ENCODE measurements around the gene GPD1.

DNA sequence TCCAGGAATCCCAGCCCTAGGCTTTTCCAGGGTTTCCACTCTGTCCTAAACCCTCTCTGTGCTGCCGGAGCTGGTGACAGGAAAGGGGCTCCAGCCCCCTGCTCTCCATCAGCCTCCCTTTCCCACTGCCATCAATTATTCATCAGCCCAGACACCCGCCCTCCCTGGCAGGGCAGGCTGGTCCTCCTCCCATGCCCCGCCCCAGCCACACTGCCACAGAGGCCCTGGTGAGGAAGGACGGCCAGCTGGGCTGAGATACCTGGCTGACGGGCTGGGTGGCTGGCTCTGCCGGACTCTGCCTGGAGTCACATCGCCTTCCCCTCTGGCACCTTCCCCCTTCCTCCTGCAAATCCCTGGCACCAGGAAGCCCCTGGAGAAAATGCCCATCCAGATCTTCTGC, 30.6 kb upstream of the GPD1 start:
- TF ChIP-seq, protein P1, sequence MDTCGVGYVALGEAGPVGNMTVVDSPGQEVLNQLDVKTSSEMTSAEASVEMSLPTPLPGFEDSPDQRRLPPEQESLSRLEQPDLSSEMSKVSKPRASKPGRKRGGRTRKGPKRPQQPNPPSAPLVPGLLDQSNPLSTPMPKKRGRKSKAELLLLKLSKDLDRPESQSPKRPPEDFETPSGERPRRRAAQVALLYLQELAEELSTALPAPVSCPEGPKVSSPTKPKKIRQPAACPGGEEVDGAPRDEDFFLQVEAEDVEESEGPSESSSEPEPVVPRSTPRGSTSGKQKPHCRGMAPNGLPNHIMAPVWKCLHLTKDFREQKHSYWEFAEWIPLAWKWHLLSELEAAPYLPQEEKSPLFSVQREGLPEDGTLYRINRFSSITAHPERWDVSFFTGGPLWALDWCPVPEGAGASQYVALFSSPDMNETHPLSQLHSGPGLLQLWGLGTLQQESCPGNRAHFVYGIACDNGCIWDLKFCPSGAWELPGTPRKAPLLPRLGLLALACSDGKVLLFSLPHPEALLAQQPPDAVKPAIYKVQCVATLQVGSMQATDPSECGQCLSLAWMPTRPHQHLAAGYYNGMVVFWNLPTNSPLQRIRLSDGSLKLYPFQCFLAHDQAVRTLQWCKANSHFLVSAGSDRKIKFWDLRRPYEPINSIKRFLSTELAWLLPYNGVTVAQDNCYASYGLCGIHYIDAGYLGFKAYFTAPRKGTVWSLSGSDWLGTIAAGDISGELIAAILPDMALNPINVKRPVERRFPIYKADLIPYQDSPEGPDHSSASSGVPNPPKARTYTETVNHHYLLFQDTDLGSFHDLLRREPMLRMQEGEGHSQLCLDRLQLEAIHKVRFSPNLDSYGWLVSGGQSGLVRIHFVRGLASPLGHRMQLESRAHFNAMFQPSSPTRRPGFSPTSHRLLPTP (IDR thresholded peaks at IDR 0.05; ENCODE audit: borderline replicate concordance, extremely low read depth, insufficient read length), result no peak
- TF ChIP-seq, protein P2, sequence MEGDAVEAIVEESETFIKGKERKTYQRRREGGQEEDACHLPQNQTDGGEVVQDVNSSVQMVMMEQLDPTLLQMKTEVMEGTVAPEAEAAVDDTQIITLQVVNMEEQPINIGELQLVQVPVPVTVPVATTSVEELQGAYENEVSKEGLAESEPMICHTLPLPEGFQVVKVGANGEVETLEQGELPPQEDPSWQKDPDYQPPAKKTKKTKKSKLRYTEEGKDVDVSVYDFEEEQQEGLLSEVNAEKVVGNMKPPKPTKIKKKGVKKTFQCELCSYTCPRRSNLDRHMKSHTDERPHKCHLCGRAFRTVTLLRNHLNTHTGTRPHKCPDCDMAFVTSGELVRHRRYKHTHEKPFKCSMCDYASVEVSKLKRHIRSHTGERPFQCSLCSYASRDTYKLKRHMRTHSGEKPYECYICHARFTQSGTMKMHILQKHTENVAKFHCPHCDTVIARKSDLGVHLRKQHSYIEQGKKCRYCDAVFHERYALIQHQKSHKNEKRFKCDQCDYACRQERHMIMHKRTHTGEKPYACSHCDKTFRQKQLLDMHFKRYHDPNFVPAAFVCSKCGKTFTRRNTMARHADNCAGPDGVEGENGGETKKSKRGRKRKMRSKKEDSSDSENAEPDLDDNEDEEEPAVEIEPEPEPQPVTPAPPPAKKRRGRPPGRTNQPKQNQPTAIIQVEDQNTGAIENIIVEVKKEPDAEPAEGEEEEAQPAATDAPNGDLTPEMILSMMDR (IDR thresholded peaks at IDR 0.05 in 2 of 3, conservative IDR thresholded peaks at IDR 0.05 in 1 of 3; ENCODE audit: insufficient read depth in 2 of 3, low read depth in 1 of 3, low read length in 3 of 3), result no peak
- TF ChIP-seq FOXM1 (IDR thresholded peaks at IDR 0.05; ENCODE audit: low read depth), result no peak
- no peak for TF ChIP-seq FOXM1 (CRISPR knock-in tag; IDR thresholded peaks at IDR 0.05; ENCODE audit: low read depth)
- no peak for TF ChIP-seq ZBTB33 (CRISPR knock-in tag; IDR thresholded peaks at IDR 0.05)
- no peak for TF ChIP-seq ZNF561 (CRISPR knock-in tag; conservative IDR thresholded peaks at IDR 0.05)
- no peak for TF ChIP-seq TAF1 (IDR thresholded peaks at IDR 0.05; ENCODE audit: control insufficient read depth, extremely low read depth, insufficient read depth, low read length, severe bottlenecking)
- TF ChIP-seq SOX6 (IDR thresholded peaks at IDR 0.05), result no peak
- TF ChIP-seq ELF1 (tag; IDR thresholded peaks at IDR 0.05), result no peak
- TF ChIP-seq MAZ (CRISPR knock-in tag; conservative IDR thresholded peaks at IDR 0.05 in 1 of 2, IDR thresholded peaks at IDR 0.05 in 1 of 2), result no peak
- TF ChIP-seq ZBTB40 (IDR thresholded peaks at IDR 0.05), result no peak
- no peak for TF ChIP-seq ZBTB40 (CRISPR knock-in tag; IDR thresholded peaks at IDR 0.05)
- no peak for TF ChIP-seq PRMT5 (CRISPR knock-in tag; IDR thresholded peaks at IDR 0.05)
- TF ChIP-seq NR2F6 (CRISPR knock-in tag; IDR thresholded peaks at IDR 0.05), result no peak
- no peak for TF ChIP-seq TAF15 (IDR thresholded peaks at IDR 0.05; ENCODE audit: low read depth, low read length)
- TF ChIP-seq CEBPB (tag; IDR thresholded peaks at IDR 0.05), result no peak
